DND-41 (cell line): ENCODE measurements around the gene MBP.

Experiments
- ATAC-seq: fragments of 200-7000 bp; cut with Tn5 transposase; 3 replicates; pipeline ENCODE4 v1.9.1; 2021; ENCODE audit warnings: low read depth; ENCODE audit not compliant: insufficient read depth
- DNase-seq: peaks from one replicate; pipeline ENCODE4 v3.0.0-alpha.2; 2020
- H2AFZ ChIP-seq: 2 replicates; pipeline ENCODE4 v1.6.0; 2012; ENCODE audit warnings: low read depth, low read length
- H3K27ac ChIP-seq: 2 replicates; pipeline ENCODE4 v1.5.1; 2012; ENCODE audit warnings: low read length, inconsistent platforms
- H3K27me3 ChIP-seq: fragments of 200-600 bp; sonication (generic); 2 replicates; pipeline ENCODE4 v1.6.0; 2012; ENCODE audit warnings: low read length, mild to moderate bottlenecking, inconsistent platforms; ENCODE audit not compliant: insufficient read depth, poor library complexity
- H3K36me3 ChIP-seq: 2 replicates; pipeline ENCODE4 v1.5.1; 2012; ENCODE audit warnings: low read length, inconsistent platforms; ENCODE audit not compliant: insufficient read depth
- H3K4me1 ChIP-seq: 2 replicates; pipeline ENCODE4 v1.5.1; 2012; ENCODE audit warnings: mild to moderate bottlenecking, low read length; ENCODE audit not compliant: insufficient read depth
- H3K4me2 ChIP-seq: 2 replicates; pipeline ENCODE4 v1.6.0; 2012; ENCODE audit warnings: mild to moderate bottlenecking, moderate library complexity, low read length, inconsistent platforms; ENCODE audit not compliant: insufficient read depth
- H3K4me3 ChIP-seq, 2 experiments: fragments of 200-600 bp in 1 of 2; shearing (Covaris generic) in 1 of 2; 2 replicates each; pipeline ENCODE4 v1.5.1; 2012 to 2016; ENCODE audit warnings: inconsistent platforms in 2 of 2, low read length in 2 of 2, mild to moderate bottlenecking in 2 of 2, low read depth in 1 of 2, moderate library complexity in 1 of 2
- H3K79me2 ChIP-seq: 2 replicates; pipeline ENCODE4 v1.6.0; 2012; ENCODE audit warnings: low read length, inconsistent platforms; ENCODE audit not compliant: insufficient read depth
- H3K9ac ChIP-seq: 2 replicates; pipeline ENCODE4 v1.6.0; 2012; ENCODE audit warnings: low read depth, mild to moderate bottlenecking, inconsistent platforms, low read length, moderate library complexity
- H3K9me3 ChIP-seq: 2 replicates; pipeline ENCODE4 v1.5.1; 2012; ENCODE audit warnings: low read length, moderate library complexity, mild to moderate bottlenecking, inconsistent platforms; ENCODE audit not compliant: insufficient read depth, severe bottlenecking
- H4K20me1 ChIP-seq: 2 replicates; pipeline ENCODE4 v1.6.0; 2012; ENCODE audit warnings: low read length; ENCODE audit not compliant: insufficient read depth
- CTCF ChIP-seq: IDR thresholded peaks from 2 replicates; pipeline ENCODE4 v1.5.1; 2012; ENCODE audit warnings: borderline replicate concordance, low read length, moderate library complexity, mild to moderate bottlenecking; ENCODE audit not compliant: poor library complexity, severe bottlenecking; ENCODE audit errors: extremely low read depth
- EZH2 ChIP-seq: IDR thresholded peaks from 3 replicates; pipeline ENCODE4 v1.6.1; 2012; ENCODE audit warnings: borderline replicate concordance, low read depth, mild to moderate bottlenecking, moderate library complexity, low read length, inconsistent platforms; ENCODE audit not compliant: severe bottlenecking

Gene MBP

GRCh38 chr18:76938619-76939018 is 194.0 kb downstream of the MBP start:
- no peak overlapping the region for H3K27ac ChIP-seq
- no peak for TF ChIP-seq EZH2
- TF ChIP-seq CTCF, result no peak

GRCh38 chr18:76937597-76937996 is 195.0 kb downstream of the MBP start:
- H3K9ac ChIP-seq, result no peak overlapping the region
- no peak overlapping the region for H3K4me2 ChIP-seq
- ATAC-seq (no peak), DNase-seq (no peak)
- H3K36me3 ChIP-seq, result peaks cover 72% of the 10 kb centered on the region
- H3K9me3 ChIP-seq, result no peaks in the 10 kb centered on the region
- H3K4me3 ChIP-seq, result no peak overlapping the region
- H3K27me3 ChIP-seq, result no peaks in the 10 kb centered on the region
- H4K20me1 ChIP-seq, result no peaks in the 10 kb centered on the region
- no peak overlapping the region for H3K27ac ChIP-seq
- no peak overlapping the region for H2AFZ ChIP-seq
- no peaks in the 10 kb centered on the region for H3K4me1 ChIP-seq
- no peaks in the 10 kb centered on the region for H3K79me2 ChIP-seq
- no peak for TF ChIP-seq CTCF
- no peak for TF ChIP-seq EZH2

More at GRCh38 chr18:76938619-76939018, 194.0 kb downstream of the MBP start:
- peaks cover 71% of the 10 kb centered on the region for H3K36me3 ChIP-seq
- no peak overlapping the region for H3K4me2 ChIP-seq
- no peaks in the 10 kb centered on the region for H3K27me3 ChIP-seq
- H3K79me2 ChIP-seq, result no peaks in the 10 kb centered on the region
- H3K4me1 ChIP-seq, result no peaks in the 10 kb centered on the region
- H3K4me3 ChIP-seq, result no peak overlapping the region
- no peak overlapping the region for H2AFZ ChIP-seq
- DNase-seq (no peak), ATAC-seq (no peak)
- no peaks in the 10 kb centered on the region for H3K9me3 ChIP-seq
- H3K9ac ChIP-seq, result no peak overlapping the region
- H4K20me1 ChIP-seq, result no peaks in the 10 kb centered on the region

- Histone ChIP-seq H3K36me3 (peaks cover 77% of the 10 kb centered on the region), H3K4me2 (no peak overlapping the region), H4K20me1 (no peaks in the 10 kb centered on the region), H3K27ac (no peak overlapping the region), H3K27me3 (no peaks in the 10 kb centered on the region), H3K79me2 (no peaks in the 10 kb centered on the region), H3K9ac (no peak overlapping the region), H3K4me3 (no peak overlapping the region), H3K9me3 (no peaks in the 10 kb centered on the region), H3K4me1 (no peaks in the 10 kb centered on the region), H2AFZ (no peak overlapping the region)
- no peak for ATAC-seq
- no peak for DNase-seq
- TF ChIP-seq CTCF (no peak), EZH2 (no peak)
Measured at GRCh38 chr18:76936877-76937276, 195.7 kb downstream of the MBP start.
